ENCODE results near the gene MYO1H.
"Not testable (repeated sequence)": the region's sequence is repeated elsewhere in the genome, so short reads cannot be mapped to it uniquely, and the experiment has no call there.

MYO1H gene

GRCh38 chr12:109449845-109450532, 102.3 kb downstream of the MYO1H start:
- no peak for DNase-seq

DNA sequence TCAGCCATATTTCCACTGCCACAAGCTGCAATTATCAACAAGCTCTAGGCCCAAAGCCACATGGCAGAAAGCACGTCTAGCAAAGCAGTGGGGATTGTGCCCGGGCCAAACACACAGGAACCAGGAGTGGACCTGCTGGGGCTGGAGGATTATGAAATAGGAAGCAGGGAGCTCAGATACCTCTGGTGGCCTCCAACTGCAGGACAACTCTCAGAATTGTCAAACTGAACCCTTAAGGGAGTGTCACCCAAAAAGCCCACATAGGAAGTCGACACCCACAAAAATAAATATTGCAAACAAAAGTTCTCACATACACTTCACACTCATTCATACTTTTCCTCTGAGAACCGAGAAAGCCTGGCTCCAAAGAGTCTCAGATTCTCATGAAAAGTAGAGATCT, 103.3 kb downstream of the MYO1H start:
- DNase-seq: no peak

- DNase-seq: no peak
These were observed 103.7 kb downstream of the MYO1H start for GRCh38 chr12:109451400-109451799.

- DNase-seq: no peak
These were observed 104.8 kb downstream of the MYO1H start for GRCh38 chr12:109452489-109452888.

DNA sequence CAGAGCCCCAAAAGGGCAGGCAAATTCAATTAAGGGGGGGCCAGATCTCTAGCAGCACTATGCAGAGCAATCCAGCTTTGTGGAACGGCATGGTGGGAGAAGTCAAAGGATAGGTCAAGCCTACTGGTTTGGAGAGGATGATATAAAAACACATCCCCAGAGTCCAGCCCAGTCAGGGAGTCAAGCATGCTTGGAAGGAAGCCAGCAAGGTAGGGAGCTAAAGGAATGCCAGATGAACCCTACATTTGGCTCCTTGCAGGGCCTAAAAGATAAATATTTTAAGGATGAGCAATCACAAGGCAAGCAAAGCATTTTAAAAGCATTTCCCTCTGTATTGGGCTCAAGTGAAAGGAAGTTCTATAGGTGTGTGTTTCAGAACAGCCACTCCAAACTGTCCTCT, 108.0 kb downstream of the MYO1H start:
- DNase-seq: no peak

DNA sequence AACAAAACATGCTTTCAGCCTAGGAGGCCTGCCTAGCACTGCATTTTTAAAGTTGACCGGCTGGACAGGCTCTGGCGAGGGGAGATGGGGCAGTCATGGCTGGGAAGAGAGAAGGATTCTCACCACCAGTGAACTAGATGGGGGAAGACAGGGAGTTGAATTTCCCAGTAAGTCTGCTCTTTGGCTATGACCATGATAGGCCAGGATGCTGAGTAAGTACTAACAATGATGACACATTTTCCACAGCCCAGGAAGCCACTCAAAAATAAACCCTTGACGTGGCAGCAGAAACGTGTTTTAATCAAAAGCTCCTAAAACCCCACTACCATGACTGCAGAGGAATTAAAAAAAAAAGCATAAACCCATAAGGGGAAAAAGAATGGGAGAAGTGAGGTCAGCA, 110.4 kb downstream of the MYO1H start:
- DNase-seq: no peak

DNA sequence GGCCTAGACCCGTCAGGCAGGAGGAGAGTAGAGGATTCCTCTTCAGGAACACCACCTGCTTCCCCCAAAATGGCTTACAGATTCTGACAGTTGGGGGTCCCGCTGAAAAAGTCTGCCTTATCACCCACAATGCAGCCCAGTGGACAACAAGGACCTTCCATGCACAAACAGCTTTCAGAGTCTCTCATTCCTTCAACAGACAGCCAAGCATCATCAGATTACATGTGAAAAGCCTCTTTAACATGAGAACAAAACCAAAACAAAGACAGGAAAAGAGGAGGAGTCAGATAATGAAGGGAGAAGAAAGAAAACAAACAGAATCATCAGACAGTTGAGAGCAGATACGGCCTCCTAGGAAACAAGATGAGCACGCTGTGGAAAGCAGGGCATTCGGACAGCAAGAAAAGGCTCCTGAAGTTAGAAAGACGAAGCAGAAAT, 111.1 kb downstream of the MYO1H start:
- no peak for DNase-seq

DNA sequence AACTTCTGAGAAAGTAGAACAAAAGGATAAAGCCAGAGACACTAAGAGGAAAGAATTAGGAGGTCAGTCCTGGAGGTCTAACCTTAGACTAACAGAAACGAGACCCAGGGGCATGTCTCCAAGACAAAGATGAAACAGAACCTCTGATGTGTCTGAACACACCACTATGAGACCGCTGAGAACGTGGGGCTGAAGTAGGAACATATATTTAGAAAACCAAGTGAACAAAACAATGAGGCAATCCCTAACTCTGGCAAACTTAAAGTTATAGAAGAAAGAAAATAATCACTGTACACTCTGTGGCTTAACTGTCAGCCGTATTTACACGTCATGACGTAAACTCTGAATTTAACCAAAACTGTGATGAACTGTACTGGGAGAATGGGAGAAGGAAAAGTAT, 111.5 kb downstream of the MYO1H start:
- no peak for DNase-seq

DNA sequence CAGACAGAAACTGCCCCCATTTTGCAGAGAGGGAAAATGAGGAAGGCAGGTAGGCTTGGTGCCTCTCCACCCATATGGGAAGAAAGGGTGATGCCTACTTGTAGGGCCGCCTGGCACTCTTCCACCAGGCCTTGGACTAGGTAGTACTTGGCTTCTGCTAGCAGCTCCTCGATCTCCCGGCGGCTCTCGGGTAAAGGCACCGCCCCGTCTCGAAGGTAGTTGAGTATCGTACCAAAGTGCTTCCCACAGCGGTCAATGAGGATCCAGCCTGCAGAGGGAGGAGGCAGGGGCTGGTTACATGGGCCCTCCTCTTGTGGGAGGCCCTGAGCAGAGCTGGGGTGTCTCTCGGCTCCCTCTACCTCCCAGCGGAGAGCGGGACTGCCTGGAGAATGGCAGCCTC, 112.8 kb downstream of the MYO1H start:
- DNase-seq: no peak

GRCh38 chr12:109461049-109461845, 113.5 kb downstream of the MYO1H start:
- peak; percentile 95 for DNase-seq

GRCh38 chr12:109461846-109462756, 114.4 kb downstream of the MYO1H start:
- peak; percentile 91 for DNase-seq

DNA sequence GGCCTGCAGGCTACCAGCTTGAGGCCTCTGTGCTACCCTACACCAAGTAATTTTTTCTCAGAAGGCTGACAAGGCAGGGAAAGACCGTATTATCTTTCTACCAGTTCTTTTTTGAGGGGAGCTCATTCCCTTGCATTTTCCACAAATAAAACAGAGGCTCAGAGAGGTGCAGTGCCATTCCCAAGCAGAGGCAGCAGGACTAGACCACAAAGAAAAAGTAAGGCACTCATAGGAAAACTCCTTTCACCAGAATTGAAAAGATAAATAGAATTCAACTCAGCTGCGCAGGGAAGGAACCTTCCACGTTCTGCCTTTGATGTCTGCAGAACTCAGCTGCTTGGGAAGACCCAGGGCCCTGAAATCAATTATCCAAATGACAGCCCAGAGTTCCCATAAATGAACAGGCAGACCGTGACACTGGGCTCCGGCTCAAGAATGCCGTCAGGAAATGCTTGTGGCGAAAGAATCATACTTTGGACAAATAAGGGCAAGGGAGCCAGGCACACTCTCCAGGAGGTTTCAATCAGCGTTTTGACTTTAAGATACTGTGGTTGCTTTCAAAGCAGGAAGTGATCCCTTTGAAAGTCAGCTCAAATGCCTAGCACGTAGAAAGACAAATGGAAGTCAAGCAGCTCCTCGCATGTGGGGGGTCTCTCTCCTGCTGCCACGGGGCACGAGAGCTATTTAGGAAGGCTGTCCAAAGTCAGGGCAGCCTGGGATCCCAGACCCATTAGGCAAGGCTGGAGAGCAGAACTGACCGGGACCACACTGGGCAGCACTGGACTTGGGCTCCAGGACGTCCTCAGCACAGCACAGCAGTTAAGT, 115.4 kb downstream of the MYO1H start:
- peak; percentile 98 for DNase-seq

GRCh38 chr12:109463756-109464155, 116.1 kb downstream of the MYO1H start:
- DNase-seq: no peak

DNA sequence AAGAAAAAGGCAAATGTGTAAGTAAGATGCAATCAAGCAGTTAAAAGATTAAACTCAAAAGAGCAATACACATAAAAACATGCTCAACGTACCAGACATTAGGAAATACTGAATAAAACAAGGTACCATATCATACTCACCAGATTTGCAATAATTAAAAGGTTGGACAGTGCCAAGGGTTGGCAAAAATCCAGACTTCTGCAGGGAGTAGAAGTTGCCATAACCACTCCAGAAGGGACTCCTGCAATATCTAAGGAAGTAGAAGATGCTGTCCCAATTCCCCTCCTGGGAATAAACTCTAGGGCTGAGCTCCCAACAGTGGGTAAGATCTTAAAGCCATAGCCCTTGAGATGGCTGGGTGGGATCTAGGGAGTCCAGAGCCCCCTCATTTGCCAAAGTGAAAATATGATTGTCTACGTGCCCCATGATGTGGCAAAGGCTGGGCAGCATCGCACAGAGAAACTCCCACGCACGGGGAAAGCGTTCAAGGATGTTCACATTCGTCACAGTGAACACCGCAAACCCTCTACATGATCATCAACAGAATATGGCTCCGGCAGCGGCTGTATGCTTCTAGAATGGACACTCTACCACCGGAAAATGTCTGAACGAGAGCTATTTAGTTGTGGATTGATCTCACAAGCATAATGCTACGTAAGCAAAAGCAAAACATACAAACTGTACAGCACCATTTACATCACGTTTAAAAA, 117.1 kb downstream of the MYO1H start:
- no peak for DNase-seq

DNA sequence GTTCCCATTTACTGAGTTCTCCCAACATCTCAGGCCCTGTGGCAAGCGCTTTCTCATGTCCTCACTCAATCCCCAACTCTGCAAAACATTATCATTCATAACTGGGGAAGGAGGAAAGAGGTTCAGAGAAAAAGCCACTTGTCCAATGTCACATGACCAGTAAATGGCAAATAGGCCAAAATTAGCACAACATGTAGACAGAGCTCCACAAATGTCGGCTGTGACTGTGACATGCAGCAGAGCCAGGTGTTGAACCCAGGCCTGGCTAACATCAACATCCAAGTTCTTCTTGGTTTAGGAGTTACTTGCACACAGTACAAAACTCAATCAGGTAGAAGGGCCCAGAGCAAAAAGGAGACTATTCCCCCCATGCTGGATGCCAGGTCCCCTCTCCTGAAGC, 118.6 kb downstream of the MYO1H start:
- DNase-seq: peak; percentile 82

DNA sequence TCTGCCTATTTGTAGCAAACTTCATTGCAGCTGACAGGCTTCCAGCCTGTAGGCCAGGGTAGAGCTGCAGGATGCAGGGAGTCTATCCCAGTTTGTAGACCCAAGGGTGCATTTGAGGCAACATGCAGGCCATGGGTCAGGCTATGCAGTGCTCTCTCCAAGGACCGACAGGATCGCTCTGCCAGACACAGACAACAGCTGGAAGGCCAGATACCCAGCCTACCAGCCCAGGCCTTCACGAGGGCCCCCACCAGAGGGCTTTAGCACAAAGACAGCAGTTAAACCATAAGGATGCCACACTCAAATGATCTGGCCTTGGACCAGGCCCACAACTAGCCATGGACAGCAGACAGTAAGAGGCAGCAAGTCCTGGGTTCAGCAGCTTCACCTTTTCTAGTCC, 119.1 kb downstream of the MYO1H start:
- DNase-seq: peak; percentile 78

- DNase-seq: no peak
These were observed 120.4 kb downstream of the MYO1H start for GRCh38 chr12:109467978-109468676.

GRCh38 chr12:109469517-109469916, 121.8 kb downstream of the MYO1H start:
- DNase-seq: no peak

- no peak for DNase-seq
These were observed 125.3 kb downstream of the MYO1H start for GRCh38 chr12:109473006-109473405.

DNA sequence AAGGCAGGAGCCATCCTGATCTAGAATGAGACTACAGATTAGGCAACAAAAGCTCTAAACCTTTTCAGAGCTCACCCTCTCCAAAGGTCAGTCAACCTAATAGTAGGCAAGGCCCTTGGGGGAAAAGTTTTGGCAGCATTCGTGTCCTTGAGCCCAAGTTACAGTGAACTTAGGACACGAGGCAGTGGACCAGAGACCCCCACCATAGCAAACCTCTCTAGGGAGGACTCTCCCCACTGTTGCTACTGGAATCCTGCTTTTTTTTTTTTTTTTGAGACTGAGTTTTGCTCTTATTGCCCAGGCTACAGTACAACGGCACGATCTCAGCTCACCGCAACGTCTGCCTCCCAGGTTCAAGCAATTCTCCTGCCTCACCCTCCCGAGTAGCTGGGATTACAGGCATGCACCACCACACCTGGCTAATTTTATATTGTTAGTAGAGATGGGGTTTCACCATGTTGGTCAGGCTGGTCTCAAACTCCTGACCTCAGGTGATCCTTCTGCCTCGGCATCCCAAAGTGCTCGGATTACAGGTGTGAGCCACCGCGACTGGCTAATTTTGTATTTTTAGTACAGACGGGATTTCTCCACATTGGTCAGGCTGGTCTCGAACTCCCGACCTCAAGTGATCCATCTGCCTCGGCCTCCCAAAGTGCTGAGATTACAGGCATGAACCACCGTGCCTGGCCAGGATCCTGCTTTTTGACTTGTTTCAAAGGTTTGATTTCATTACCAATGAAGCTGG, 126.0 kb downstream of the MYO1H start:
- DNase-seq: not testable (repeated sequence)

All from islet precursor cell (in vitro differentiated cells).